Measurements from ENCODE around the gene CD320.

CD320 gene

DNA sequence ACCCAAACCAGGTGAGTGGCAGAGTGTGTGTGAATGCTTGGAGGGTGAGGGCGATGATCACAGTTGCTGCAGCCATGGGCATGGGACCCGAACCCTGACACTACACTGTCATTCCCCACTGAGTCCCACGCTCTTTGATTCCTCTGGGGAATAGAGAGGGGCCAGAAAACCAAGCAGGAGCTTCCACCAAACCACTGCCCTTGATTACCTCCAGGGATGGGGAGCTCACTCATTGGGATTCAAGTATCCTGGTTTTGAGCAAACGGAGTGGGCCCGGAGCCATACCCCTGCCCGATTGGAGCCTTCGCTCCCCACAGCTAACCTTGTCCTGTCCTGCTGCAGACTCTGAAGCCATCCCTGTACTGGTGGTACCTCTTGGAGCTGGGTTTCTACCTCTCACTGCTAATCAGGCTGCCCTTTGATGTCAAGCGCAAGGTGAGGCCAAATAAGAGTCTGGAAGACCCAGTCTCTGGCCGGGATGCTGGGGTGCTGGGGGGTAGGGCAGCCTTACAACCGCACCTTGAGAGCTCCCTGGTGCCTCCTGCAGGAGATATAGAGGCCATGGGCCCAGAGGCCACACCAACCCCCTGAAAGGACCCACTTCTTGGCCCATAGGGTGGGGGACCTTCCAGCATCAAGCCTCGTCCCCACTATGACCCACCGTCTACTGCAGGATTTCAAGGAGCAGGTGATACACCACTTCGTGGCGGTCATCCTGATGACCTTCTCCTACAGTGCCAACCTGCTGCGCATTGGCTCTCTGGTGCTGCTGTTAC, 51.7 kb downstream of the CD320 start:
- no peak for TF ChIP-seq CTCF (IDR thresholded peaks at IDR 0.05; ENCODE audit: low read depth, low read length, missing control alignments)
- no peak for DNase-seq (ENCODE audit: extremely low read depth, low read depth)
- H3K4me3 ChIP-seq (replicated peaks; ENCODE audit: low read depth, low read length): no peak overlapping the region

GRCh38 chr19:8255426-8256125, 52.6 kb downstream of the CD320 start:
- no peak for TF ChIP-seq CTCF (IDR thresholded peaks at IDR 0.05; ENCODE audit: low read depth, low read length, missing control alignments)
- no peak for DNase-seq (ENCODE audit: extremely low read depth, low read depth)

DNA sequence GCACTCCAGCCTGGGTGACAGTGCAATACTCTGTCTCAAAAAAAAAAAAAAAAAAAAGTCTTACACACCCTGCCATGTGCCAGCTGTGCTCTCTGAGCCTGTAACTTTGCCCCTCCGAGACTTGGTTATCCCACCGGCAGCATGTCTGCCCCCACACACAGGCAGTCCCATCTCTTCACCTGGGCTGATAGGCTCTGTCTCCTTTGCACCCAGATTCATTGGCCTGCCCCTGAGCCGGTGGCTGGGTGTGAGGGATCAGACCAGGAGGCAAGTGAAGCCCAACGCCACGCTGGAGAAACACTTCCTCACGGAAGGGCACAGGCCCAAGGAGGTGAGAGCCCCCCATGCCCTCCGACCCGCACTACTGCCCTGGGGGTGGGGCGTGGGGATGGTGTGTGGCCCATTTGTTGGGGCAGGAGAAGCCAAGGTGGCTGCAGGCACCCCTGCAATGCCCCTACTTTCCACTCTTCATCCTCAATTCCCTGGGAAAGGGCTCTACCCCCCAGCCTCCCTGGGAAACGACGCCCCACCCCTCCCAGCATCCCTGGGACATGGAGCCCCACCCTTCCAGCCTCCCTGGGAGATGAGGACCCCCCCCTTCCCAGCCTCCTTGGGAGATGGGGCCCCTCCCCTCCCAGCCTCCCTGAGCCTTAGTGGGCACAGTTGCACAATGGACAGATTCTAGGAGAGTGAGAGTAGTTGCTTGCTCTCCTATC, 53.7 kb downstream of the CD320 start:
- TF ChIP-seq CTCF (IDR thresholded peaks at IDR 0.05; ENCODE audit: low read depth, low read length, missing control alignments): no peak
- H3K4me3 ChIP-seq (replicated peaks; ENCODE audit: low read depth, low read length): no peak overlapping the region
- no peak for DNase-seq (ENCODE audit: extremely low read depth, low read depth)

More at GRCh38 chr19:8255426-8256125, 52.6 kb downstream of the CD320 start:
- no peak overlapping the region for H3K4me3 ChIP-seq (replicated peaks; ENCODE audit: low read depth, low read length)

GRCh38 chr19:8253678-8254077, 54.5 kb downstream of the CD320 start:
- TF ChIP-seq CTCF (IDR thresholded peaks at IDR 0.05; ENCODE audit: low read depth, low read length, missing control alignments): no peak
- no peak for DNase-seq (ENCODE audit: extremely low read depth, low read depth)
- H3K4me3 ChIP-seq (replicated peaks; ENCODE audit: low read depth, low read length): no peak overlapping the region

DNA sequence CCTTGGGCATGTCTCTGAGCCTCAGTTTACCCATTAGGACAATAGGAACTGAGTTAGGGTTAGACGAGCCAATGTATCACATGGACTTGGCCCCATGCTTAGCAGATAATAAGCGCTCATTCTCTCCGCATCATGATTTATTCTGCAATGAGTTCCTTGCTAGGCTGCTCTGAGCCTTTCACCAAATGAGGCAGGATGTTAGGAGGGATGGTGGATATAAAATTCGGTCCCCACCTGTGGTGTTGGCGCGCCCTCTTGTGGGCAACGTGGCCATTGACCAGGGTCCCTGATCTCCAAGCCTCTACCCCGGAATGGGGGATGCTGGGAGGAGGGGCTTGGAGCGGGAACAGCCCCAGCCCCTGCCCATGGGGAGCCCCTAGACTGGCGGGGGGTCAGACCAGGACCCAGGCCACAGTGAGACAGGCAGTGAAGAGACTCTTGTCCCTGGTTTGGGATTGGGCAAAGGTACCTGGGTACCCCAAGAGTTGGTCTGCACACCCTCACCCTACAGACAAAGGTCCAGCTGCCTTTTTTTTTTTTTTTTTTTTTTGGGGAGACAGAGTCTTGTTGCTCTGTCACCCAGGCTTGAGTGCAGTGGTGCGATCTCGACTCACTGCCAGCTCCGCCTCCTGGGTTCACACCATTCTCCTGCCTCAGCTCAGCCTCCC, 55.1 kb downstream of the CD320 start:
- H3K4me3 ChIP-seq (replicated peaks; ENCODE audit: low read depth, low read length): no peak overlapping the region
- peak; percentile 95 for TF ChIP-seq CTCF (IDR thresholded peaks at IDR 0.05; ENCODE audit: low read depth, low read length, missing control alignments)
- peak; percentile 38 for DNase-seq (ENCODE audit: extremely low read depth, low read depth)
